HG03342 (cell line): Measurements from ENCODE around the gene RGS7.
"Not testable (repeated sequence)": the region's sequence is repeated elsewhere in the genome, so short reads cannot be mapped to it uniquely, and the experiment has no call there.

ENCODE experiments used
- ATAC-seq: cut with Tn5 transposase; IDR thresholded peaks from one replicate; pipeline ENCODE4 v1.9.1; 2021; ENCODE audit warnings: mild to moderate bottlenecking, moderate library complexity; ENCODE audit not compliant: unreplicated experiment

RGS7 gene

GRCh38 chr1:241007668-241008067 lies 349.3 kb downstream of the RGS7 start:
- no peak for ATAC-seq

- no peak for ATAC-seq
Observed at GRCh38 chr1:240999826-241000225, 357.2 kb downstream of the RGS7 start.

GRCh38 chr1:240998441-240999015 lies 358.5 kb downstream of the RGS7 start:
- no peak for ATAC-seq

GRCh38 chr1:240998024-240998423 lies 359.0 kb downstream of the RGS7 start:
- ATAC-seq: no peak

GRCh38 chr1:240993004-240993403 lies 364.0 kb downstream of the RGS7 start:
- no peak for ATAC-seq

GRCh38 chr1:240991230-240991629 lies 365.8 kb downstream of the RGS7 start:
- ATAC-seq: no peak

- ATAC-seq: no peak
Observed at GRCh38 chr1:240987928-240988327, 369.1 kb downstream of the RGS7 start.

- ATAC-seq: no peak
Observed at GRCh38 chr1:240985081-240985480, 371.9 kb downstream of the RGS7 start.

GRCh38 chr1:240980342-240980741 lies 376.7 kb downstream of the RGS7 start:
- no peak for ATAC-seq

- ATAC-seq: no peak
Observed at GRCh38 chr1:240976685-240977084, 380.3 kb downstream of the RGS7 start.

- no peak for ATAC-seq
Observed at GRCh38 chr1:240973875-240974274, 383.1 kb downstream of the RGS7 start.

GRCh38 chr1:240972059-240972458 lies 384.9 kb downstream of the RGS7 start:
- ATAC-seq: not testable (repeated sequence)

- no peak for ATAC-seq
Observed at GRCh38 chr1:240970253-240970652, 386.8 kb downstream of the RGS7 start.

- ATAC-seq: no peak
Observed at GRCh38 chr1:240968864-240969263, 388.1 kb downstream of the RGS7 start.

GRCh38 chr1:240967070-240967724 lies 389.8 kb downstream of the RGS7 start:
- ATAC-seq: no peak

- no peak for ATAC-seq
Observed at GRCh38 chr1:240965581-240966091, 391.4 kb downstream of the RGS7 start.

- ATAC-seq: no peak
Observed at GRCh38 chr1:240962086-240962485, 394.9 kb downstream of the RGS7 start.

GRCh38 chr1:240956424-240956823 lies 400.6 kb downstream of the RGS7 start:
- ATAC-seq: no peak

GRCh38 chr1:240956020-240956419 lies 401.0 kb downstream of the RGS7 start:
- no peak for ATAC-seq

- no peak for ATAC-seq
Observed at GRCh38 chr1:240947438-240948224, 409.4 kb downstream of the RGS7 start.

GRCh38 chr1:240946926-240947325 lies 410.1 kb downstream of the RGS7 start:
- peak; percentile 79 for ATAC-seq

- no peak for ATAC-seq
Observed at GRCh38 chr1:240942901-240943300, 414.1 kb downstream of the RGS7 start.
